Uterus (tissue), 4 donors: ENCODE measurements around the gene LAMA5. TPM values are rescaled to one million over a fixed set of nuclear protein-coding genes. Genes with fewer than 3 reads are reported as not detected.

Experiments
- DNase-seq, 2 donors: peaks; one replicate each; pipeline ENCODE4 v3.0.0-alpha.2; 2019 to 2020
- H3K27ac ChIP-seq, 2 donors: fragments of 200-600 bp; sonication (generic); 1 replicate in 1 of 2; 2 replicates in 1 of 2; pipeline ENCODE4 v1.5.1; 2016 to 2018
- H3K27me3 ChIP-seq, 2 donors: fragments of 200-600 bp; sonication (generic); one replicate each; pipeline ENCODE4 v1.5.1; 2018 to 2019; ENCODE audit warnings: control low read depth in 1 of 2
- H3K36me3 ChIP-seq, 2 donors: fragments of 200-600 bp; sonication (generic); one replicate each; pipeline ENCODE4 v1.5.1; 2019; ENCODE audit warnings: control low read depth in 1 of 2
- H3K4me1 ChIP-seq, 2 donors: fragments of 200-600 bp; sonication (generic); one replicate each; pipeline ENCODE4 v1.5.1; 2018 to 2019; ENCODE audit warnings: control low read depth in 1 of 2
- H3K4me3 ChIP-seq, 2 donors: fragments of 200-600 bp; sonication (generic); 1 replicate in 1 of 2; 2 replicates in 1 of 2; pipeline ENCODE4 v1.5.1; 2018 to 2019; ENCODE audit warnings: mild to moderate bottlenecking in 1 of 2
- H3K9me3 ChIP-seq, 2 donors: fragments of 200-600 bp; sonication (generic); one replicate each; pipeline ENCODE4 v1.5.1; 2019; ENCODE audit warnings: control low read depth in 1 of 2
- POLR2A ChIP-seq, 2 donors: fragments of 450-650 bp; IDR thresholded peaks; one replicate each; pipeline ENCODE4 v1.6.1; 2016; ENCODE audit warnings: antibody characterized with exemption in 2 of 2, mild to moderate bottlenecking in 1 of 2, moderate library complexity in 1 of 2
- intact Hi-C: fragments of 100-400 bp; cut with DNase I; formaldehyde crosslinking; loops from one replicate; pipeline ENCODE4 v1.15.1; 2023; ENCODE audit warnings: low total_unique reads
- total RNA-seq, 4 donors: library from RNA; depleted of rRNA in 3 of 4; stranded (reverse); fragments of >200 nt in 3 of 4; gene quantifications; one replicate each; pipeline versions ENCODE4 v1.1.0 to v1.2.4, GENCODE V29; 2014 to 2023
- TF ChIP-seq, protein P1 (sequence below), 4 experiments: fragments of 200-600 bp in 2 of 4; fragments of 450-650 bp in 2 of 4; sonication (generic) in 2 of 4; IDR thresholded peaks; one replicate each; pipeline ENCODE4 v1.5.1; 2016 to 2019; ENCODE audit warnings: antibody characterized with exemption in 4 of 4, mild to moderate bottlenecking in 2 of 4, moderate library complexity in 1 of 4
- donor health status: DM: yes; HTN: yes; CAD: no.

Gene LAMA5
- total RNA-seq, 4 donors from 2014 or later = 50.6 to 375 (median 90.8) TPM

DNA sequence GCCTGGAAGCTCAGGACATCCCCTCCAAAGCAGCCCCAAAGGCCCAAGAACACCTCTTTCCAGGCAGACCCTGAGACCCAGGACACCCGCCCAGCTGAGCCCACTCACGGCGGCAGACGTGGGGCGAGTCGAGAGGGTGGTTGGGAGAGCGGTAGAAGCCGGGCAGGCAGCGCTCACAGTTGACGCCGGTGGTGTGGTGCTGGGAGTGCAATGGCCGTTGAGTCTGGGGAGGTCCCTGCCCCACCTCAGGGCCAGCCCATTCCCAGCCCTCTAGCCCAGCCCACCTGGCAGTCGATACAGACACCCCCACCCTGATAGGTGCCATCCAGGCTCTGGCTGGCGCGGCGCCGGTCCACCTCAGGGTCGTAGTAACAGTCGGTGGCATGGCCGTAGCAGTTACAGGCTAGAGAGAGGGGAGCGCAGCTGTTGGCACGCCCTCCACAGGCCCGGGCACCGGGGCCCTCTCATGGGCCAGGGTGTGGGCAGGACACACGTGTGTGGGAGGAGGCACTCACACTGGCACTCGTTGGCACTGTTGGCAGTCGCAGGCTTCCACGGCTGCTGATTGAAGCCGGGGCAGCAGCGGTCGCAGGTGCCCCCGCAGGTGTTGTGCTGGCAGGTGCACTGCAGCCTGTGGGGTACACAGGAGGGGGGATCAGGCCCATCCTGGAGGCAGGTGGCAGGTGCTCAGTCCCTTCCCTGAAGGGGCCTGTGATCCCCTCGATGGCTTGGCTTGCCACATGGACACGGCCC lies 20.5 kb downstream of the LAMA5 start:
- Histone ChIP-seq H3K4me1 (no peaks in the 10 kb centered on the region), H3K9me3 (no peaks in the 10 kb centered on the region), H3K27me3 (no peaks in the 10 kb centered on the region), H3K27ac (no peak overlapping the region), H3K36me3 (no peaks in the 10 kb centered on the region), H3K4me3 (no peak overlapping the region)
- TF ChIP-seq POLR2A (IDR thresholded peaks at IDR 0.05) = no peak
- TF ChIP-seq, protein P1, sequence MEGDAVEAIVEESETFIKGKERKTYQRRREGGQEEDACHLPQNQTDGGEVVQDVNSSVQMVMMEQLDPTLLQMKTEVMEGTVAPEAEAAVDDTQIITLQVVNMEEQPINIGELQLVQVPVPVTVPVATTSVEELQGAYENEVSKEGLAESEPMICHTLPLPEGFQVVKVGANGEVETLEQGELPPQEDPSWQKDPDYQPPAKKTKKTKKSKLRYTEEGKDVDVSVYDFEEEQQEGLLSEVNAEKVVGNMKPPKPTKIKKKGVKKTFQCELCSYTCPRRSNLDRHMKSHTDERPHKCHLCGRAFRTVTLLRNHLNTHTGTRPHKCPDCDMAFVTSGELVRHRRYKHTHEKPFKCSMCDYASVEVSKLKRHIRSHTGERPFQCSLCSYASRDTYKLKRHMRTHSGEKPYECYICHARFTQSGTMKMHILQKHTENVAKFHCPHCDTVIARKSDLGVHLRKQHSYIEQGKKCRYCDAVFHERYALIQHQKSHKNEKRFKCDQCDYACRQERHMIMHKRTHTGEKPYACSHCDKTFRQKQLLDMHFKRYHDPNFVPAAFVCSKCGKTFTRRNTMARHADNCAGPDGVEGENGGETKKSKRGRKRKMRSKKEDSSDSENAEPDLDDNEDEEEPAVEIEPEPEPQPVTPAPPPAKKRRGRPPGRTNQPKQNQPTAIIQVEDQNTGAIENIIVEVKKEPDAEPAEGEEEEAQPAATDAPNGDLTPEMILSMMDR (IDR thresholded peaks at IDR 0.05) = no peak
- intact Hi-C loops = no loop called here
- no peak for DNase-seq

GRCh38 chr20:62345681-62346370 lies 21.3 kb downstream of the LAMA5 start:
- no peaks in the 10 kb centered on the region for H3K9me3 ChIP-seq
- no peak for DNase-seq
- no peak overlapping the region for H3K4me3 ChIP-seq
- no peaks in the 10 kb centered on the region for H3K4me1 ChIP-seq
- H3K27me3 ChIP-seq = no peaks in the 10 kb centered on the region
- no peaks in the 10 kb centered on the region for H3K36me3 ChIP-seq
- no peak for TF ChIP-seq POLR2A (IDR thresholded peaks at IDR 0.05)
- TF ChIP-seq, protein P1 (IDR thresholded peaks at IDR 0.05) = no peak
- intact Hi-C loops = no loop called here
- H3K27ac ChIP-seq = no peak overlapping the region

- H3K27ac ChIP-seq = no peak overlapping the region
- no peak overlapping the region for H3K4me3 ChIP-seq
- H3K9me3 ChIP-seq = no peaks in the 10 kb centered on the region
- DNase-seq = no peak
- H3K4me1 ChIP-seq = no peaks in the 10 kb centered on the region
- TF ChIP-seq, protein P1 (IDR thresholded peaks at IDR 0.05) = no peak
- no peak for TF ChIP-seq POLR2A (IDR thresholded peaks at IDR 0.05)
- no peaks in the 10 kb centered on the region for H3K36me3 ChIP-seq
- no peaks in the 10 kb centered on the region for H3K27me3 ChIP-seq
- intact Hi-C loops = no loop called here
These were observed 22.3 kb downstream of the LAMA5 start for GRCh38 chr20:62344782-62345181.

GRCh38 chr20:62344092-62344491 lies 23.0 kb downstream of the LAMA5 start:
- intact Hi-C loops = no loop called here
- no peak for DNase-seq
- TF ChIP-seq, protein P1 (IDR thresholded peaks at IDR 0.05) = no peak
- TF ChIP-seq POLR2A (IDR thresholded peaks at IDR 0.05) = no peak
- H3K4me1 ChIP-seq = no peaks in the 10 kb centered on the region
- no peaks in the 10 kb centered on the region for H3K9me3 ChIP-seq
- no peak overlapping the region for H3K4me3 ChIP-seq
- H3K27ac ChIP-seq = no peak overlapping the region
- H3K36me3 ChIP-seq = no peaks in the 10 kb centered on the region
- H3K27me3 ChIP-seq = no peaks in the 10 kb centered on the region

- TF ChIP-seq, protein P1 (IDR thresholded peaks at IDR 0.05) = no peak
- no peak for TF ChIP-seq POLR2A (IDR thresholded peaks at IDR 0.05)
- Histone ChIP-seq H3K27me3 (no peaks in the 10 kb centered on the region), H3K9me3 (no peaks in the 10 kb centered on the region), H3K36me3 (no peaks in the 10 kb centered on the region), H3K4me1 (no peaks in the 10 kb centered on the region), H3K27ac (no peak overlapping the region), H3K4me3 (no peak overlapping the region)
- DNase-seq = no peak
- intact Hi-C loops = no loop called here
These were observed 24.2 kb downstream of the LAMA5 start for GRCh38 chr20:62342910-62343309.
